Testis (tissue), 3 donors: ENCODE measurements around the gene SARDH. TPM values are rescaled to one million over a fixed set of nuclear protein-coding genes. Genes with fewer than 3 reads are reported as not detected.

ENCODE experiments used
- DNase-seq: peaks from one replicate; pipeline ENCODE4 v3.0.0-alpha.2; 2019
- H3K27ac ChIP-seq, 2 donors: fragments of 200-600 bp; sonication (generic); one replicate each; pipeline ENCODE4 v1.5.1; 2019
- H3K27me3 ChIP-seq: fragments of 200-600 bp; sonication (generic); one replicate; pipeline ENCODE4 v1.5.1; 2019
- H3K36me3 ChIP-seq: fragments of 200-600 bp; sonication (generic); one replicate; pipeline ENCODE4 v1.5.1; 2017; ENCODE audit warnings: low read depth; ENCODE audit errors: missing control alignments
- H3K4me1 ChIP-seq: fragments of 200-600 bp; sonication (generic); one replicate; pipeline ENCODE4 v1.5.1; 2019
- H3K4me3 ChIP-seq, 2 donors: fragments of 200-600 bp; sonication (generic); one replicate each; pipeline ENCODE4 v1.5.1; 2017 to 2019
- H3K9me3 ChIP-seq: fragments of 200-600 bp; sonication (generic); one replicate; pipeline ENCODE4 v1.5.1; 2017
- POLR2A ChIP-seq: fragments of 450-650 bp; IDR thresholded peaks from one replicate; pipeline ENCODE4 v1.6.1; 2017; ENCODE audit warnings: antibody characterized with exemption, mild to moderate bottlenecking, moderate library complexity
- WGBS, 2 donors: methylation state at CpG; one replicate each; pipeline ENCODE4 v1.1.5; 2018; 5-methylcytosine and 5-hydroxymethylcytosine counted together
- intact Hi-C: fragments of 100-400 bp; cut with DNase I; formaldehyde crosslinking; loops from one replicate; pipeline ENCODE4 v1.15.1; 2023; ENCODE audit warnings: low total_unique reads
- polyA plus RNA-seq: library from polyadenylated mRNA; stranded (reverse); fragments of 350-450 nt; fragmentation: Illumina TruSeq; extraction: RNeasy Lipid Tissue Mini Kit (QIAGEN cat#74804); gene quantifications from one replicate; pipeline ENCODE4 v1.2.3, GENCODE V29; 2014; ENCODE audit warnings: low read depth, low replicate concordance; ENCODE audit not compliant: insufficient read depth
- total RNA-seq, 2 donors: library from RNA; depleted of rRNA; stranded (reverse); fragments of >200 nt; gene quantifications; one replicate each; pipeline ENCODE4 v1.2.3, GENCODE V29; 2016
- TF ChIP-seq, protein P1 (sequence below), 3 experiments: fragments of 450-650 bp in 2 of 3; fragments of 200-600 bp in 1 of 3; sonication (generic) in 1 of 3; IDR thresholded peaks; one replicate each; pipeline ENCODE4 v1.5.1; 2016 to 2019; ENCODE audit warnings: antibody characterized with exemption in 3 of 3, mild to moderate bottlenecking in 2 of 3, moderate library complexity in 1 of 3

Gene SARDH
- total and polyA plus RNA-seq, 3 donors from 2014 or later, result 2.6 to 7.2 (median 5.1) TPM

DNA sequence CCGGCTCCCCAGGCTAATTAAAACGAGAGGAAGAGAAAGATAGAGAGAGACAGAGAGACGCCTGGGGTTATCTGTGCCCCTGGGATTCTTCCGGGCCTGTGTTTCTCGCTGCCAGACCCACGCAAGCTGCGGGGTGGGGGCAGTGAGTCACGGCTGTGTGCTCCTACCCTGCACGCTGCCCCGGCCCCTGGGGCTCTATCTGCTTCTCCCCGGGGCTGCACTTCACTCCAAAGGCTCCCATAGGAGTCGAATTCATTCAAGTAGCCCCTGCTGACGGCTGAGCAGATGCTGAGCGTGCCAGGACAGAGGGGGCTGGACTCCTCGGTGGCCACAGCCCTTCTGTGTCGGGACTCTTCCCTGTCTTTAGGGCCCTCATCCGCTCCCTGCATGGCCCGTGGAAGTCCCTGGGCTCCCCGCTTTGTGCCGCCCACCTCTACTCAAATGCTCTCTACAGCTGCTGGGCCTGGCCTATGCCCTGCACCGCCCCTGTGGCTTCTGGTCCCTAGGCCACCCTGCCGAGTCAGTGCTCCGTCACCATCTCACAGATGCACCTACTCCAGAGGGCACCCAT lies 22.8 kb downstream of the SARDH start:
- Histone ChIP-seq H3K9me3 (no peaks in the 10 kb centered on the region), H3K27ac (no peak overlapping the region), H3K36me3 (no peaks in the 10 kb centered on the region), H3K4me1 (peaks cover 14% of the 10 kb centered on the region), H3K4me3 (no peak overlapping the region), H3K27me3 (no peaks in the 10 kb centered on the region)
- no peak for TF ChIP-seq POLR2A
- TF ChIP-seq, protein P1, sequence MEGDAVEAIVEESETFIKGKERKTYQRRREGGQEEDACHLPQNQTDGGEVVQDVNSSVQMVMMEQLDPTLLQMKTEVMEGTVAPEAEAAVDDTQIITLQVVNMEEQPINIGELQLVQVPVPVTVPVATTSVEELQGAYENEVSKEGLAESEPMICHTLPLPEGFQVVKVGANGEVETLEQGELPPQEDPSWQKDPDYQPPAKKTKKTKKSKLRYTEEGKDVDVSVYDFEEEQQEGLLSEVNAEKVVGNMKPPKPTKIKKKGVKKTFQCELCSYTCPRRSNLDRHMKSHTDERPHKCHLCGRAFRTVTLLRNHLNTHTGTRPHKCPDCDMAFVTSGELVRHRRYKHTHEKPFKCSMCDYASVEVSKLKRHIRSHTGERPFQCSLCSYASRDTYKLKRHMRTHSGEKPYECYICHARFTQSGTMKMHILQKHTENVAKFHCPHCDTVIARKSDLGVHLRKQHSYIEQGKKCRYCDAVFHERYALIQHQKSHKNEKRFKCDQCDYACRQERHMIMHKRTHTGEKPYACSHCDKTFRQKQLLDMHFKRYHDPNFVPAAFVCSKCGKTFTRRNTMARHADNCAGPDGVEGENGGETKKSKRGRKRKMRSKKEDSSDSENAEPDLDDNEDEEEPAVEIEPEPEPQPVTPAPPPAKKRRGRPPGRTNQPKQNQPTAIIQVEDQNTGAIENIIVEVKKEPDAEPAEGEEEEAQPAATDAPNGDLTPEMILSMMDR (IDR thresholded peaks at IDR 0.05), result no peak
- no peak for DNase-seq
- intact Hi-C loops, result no loop called here
- WGBS, 2 donors, result 57 to 62% methylated on average over 22 to 23 of the region's 23 CpGs

DNA sequence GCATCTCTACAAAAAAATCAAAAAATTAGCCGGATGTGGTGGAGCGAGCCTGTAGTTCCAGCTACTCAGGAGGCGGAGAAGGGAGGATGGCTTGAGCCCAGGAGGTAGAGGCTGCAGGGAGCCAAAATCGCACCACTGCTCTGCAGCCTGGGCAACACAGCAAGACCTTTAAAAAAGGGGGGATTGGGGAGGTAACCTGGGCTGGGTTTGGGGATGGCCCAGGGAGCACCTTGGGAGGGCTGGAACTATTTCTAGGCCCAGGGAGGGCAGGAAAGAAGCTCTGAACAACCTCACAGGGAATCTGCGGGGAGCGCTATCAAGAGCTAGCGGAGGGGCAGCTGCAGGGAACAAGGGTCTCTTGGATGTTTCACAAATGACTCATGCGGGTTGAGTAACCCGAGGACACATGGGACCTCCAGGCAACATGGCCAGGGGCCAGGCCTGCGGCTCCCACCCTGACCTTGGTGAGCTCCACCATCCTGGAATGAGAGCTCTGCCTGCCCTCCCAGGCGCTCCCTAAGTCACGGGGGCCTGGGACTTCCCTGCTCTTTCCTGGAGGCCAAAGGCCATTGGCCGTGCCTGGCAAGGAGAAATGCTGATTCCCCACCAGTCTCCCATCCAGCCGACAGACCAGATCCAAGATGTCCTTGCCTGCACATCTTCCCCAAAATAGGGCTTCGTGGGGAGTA lies 23.4 kb downstream of the SARDH start:
- peaks cover 14% of the 10 kb centered on the region for H3K4me1 ChIP-seq
- H3K36me3 ChIP-seq, result no peaks in the 10 kb centered on the region
- TF ChIP-seq, protein P1 (IDR thresholded peaks at IDR 0.05), result no peak
- no peak for TF ChIP-seq POLR2A
- no peaks in the 10 kb centered on the region for H3K9me3 ChIP-seq
- H3K27me3 ChIP-seq, result no peaks in the 10 kb centered on the region
- WGBS, 2 donors, result 59 to 66% methylated on average over 11 to 15 of the region's 15 CpGs
- no peak overlapping the region for H3K27ac ChIP-seq
- no peak overlapping the region for H3K4me3 ChIP-seq
- DNase-seq, result peak; percentile 73
- intact Hi-C loops, result no loop called here

DNA sequence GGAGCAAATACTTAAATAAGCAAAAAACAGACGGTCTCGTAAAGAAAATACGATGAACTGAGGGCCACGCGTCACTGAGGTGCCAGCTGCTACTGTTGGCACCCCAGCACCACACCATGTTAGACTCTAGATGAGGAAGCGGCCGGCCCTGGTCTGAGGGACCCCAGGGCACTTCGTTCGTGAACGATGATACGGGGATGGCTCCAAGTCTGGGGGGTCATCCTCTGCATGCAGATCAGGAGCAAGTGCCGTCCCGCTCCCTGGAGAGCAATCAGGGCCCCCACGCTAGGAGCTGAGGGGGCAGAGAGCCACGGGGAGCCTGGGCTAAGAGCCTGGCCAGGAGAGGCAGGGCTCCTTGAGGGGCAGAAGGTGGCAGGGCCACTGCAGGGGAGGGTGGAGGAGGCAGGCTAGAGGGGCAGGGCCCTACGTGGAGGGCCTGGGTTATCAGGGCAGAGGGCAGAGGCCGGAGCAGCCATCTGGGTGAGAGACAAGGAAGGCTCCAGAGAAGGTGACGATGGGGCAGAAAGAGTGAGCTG lies 24.1 kb downstream of the SARDH start:
- H3K27ac ChIP-seq, result no peak overlapping the region
- WGBS, 2 donors, result 87 to 90% methylated on average over 18 of the region's 18 CpGs

DNA sequence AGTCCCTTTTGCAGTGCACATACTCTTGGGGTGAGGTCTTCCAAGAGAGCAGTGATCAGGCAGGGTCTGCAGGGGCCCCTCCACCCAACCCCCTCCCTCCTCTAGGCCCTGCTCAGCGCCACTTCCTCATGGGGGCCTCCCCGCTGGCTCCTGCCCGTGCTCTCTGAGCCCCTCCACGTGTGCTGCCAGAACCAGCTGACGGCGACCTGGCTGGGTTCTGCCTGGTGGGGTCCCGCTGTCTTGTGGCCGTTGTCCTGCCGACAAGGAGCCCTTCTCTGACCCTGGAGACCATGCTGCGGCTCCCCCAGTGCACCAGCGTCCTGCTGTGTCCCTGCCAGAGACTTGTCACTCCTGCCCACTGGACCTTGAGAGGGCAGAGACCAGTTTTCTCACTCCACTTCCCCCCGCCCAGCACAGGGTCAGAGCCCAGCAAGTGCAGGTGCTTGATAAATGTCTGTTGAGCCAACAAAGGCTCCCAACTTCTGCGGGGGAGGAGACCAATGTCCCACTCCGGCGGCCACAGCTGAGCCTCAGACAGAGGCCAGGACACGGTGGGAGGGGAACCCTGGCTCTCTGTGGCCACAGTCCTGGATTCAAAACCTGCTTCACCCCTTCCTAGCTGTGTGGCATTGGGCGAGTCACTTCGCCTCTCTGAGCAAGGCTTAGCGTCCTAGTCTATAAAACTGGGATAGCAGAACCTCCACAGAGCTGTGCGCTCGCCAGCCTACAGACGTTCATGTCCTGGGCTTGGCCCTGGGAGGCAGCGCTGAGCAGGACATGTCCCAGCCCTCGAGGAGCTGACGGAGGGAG lies 24.8 kb downstream of the SARDH start:
- intact Hi-C loops, result no loop called here
- no peak overlapping the region for H3K27ac ChIP-seq
- TF ChIP-seq, protein P1 (IDR thresholded peaks at IDR 0.05), result no peak
- no peak for TF ChIP-seq POLR2A

More for the DNA sequence above, 24.1 kb downstream of the SARDH start:
- intact Hi-C loops, result no loop called here
- Histone ChIP-seq H3K27me3 (no peaks in the 10 kb centered on the region), H3K36me3 (no peaks in the 10 kb centered on the region), H3K4me1 (peaks cover 14% of the 10 kb centered on the region), H3K4me3 (no peak overlapping the region), H3K9me3 (no peaks in the 10 kb centered on the region)
- TF ChIP-seq POLR2A, result no peak
- TF ChIP-seq, protein P1 (IDR thresholded peaks at IDR 0.05), result no peak
- DNase-seq, result no peak

More for the DNA sequence above, 24.8 kb downstream of the SARDH start:
- no peak for DNase-seq
- 75 to 81% methylated on average over 22 to 24 of the region's 25 CpGs for WGBS, 2 donors
- Histone ChIP-seq H3K36me3 (no peaks in the 10 kb centered on the region), H3K4me1 (peaks cover 14% of the 10 kb centered on the region), H3K9me3 (no peaks in the 10 kb centered on the region), H3K27me3 (no peaks in the 10 kb centered on the region), H3K4me3 (no peak overlapping the region)
